NCI-H2029 treated with DMSO at 0.1 percent for 48 hours (cell line): ENCODE measurements around the gene NSRP1.
"Not testable (repeated sequence)": the region's sequence is repeated elsewhere in the genome, so short reads cannot be mapped to it uniquely, and the experiment has no call there.

Experiments used
- DNase-seq: peaks from one replicate; lab custom pipeline; 2025; lab: John Stamatoyannopoulos, UW

The NSRP1 gene

DNA sequence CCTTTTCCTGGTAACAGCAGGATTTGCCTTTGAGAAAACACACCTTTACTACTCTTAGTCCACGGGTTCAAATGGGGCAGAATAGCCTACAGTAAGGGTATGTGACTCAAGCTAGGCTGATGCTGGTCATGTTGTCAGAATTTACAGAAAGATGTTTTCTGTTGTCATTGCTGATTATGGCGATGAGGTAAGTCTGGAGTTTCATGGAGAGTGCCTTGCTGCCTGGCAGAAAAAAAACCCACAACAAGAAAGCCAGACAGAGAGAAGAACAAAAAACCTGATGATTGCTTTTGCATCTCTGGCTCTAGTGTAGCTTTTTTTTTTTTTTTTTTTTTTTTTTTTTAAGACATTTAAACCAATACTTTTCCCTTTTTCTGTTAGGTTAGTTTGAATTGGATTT is 71.0 kb downstream of the NSRP1 start:
- DNase-seq, result no peak

DNA sequence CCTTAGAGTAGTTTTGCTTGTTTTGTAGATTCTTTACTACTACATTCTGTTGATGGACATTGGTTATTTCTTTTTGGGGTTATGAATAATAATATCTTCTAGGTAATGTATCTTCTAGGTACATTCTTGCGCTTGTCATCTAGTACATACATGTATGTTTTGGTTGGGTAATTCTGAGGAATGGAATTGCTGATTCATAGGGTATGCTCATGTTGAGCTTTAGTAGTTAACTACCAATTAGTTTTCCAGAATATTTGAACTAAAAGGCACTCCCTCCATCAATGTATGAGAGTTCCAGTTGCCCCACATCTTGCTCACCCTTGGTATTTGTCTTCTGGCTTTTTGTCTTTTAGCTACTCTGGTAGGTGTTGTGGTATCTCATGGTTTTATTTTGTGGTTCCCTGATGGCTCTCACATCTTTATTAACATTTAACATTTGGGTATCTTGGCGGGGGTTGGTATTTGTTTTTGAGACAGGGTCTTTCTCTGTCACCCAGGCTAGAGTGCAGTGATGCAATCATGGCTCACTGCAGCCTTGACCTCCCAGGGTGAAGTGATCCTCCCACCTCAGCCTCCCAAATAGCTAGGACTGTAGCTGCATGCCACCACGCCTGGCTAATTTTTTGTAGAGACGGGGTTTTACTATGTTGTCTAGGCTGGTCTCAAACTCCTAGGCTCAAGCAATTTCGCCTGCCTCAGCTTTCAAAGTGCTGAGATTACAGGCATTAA is 71.8 kb downstream of the NSRP1 start:
- DNase-seq, result no peak

DNA sequence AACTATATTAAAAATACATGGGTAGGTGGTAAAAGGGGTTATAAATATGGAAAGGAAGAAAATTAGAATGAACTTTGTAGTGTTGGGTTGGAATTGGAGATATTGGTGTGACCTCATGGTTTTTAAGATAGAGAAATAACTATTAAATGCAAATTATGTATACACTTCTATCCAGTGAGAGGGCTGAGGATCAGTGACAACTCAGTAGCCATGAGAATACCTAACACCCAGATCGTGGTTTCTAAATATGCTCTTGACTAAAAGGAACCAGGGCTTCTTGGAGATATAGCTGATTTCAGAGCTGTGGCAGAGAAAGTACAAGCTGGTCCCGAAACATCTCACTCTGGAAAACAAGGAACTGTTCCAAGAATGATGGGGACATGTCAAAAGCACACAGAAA is 74.5 kb downstream of the NSRP1 start:
- no peak for DNase-seq

DNA sequence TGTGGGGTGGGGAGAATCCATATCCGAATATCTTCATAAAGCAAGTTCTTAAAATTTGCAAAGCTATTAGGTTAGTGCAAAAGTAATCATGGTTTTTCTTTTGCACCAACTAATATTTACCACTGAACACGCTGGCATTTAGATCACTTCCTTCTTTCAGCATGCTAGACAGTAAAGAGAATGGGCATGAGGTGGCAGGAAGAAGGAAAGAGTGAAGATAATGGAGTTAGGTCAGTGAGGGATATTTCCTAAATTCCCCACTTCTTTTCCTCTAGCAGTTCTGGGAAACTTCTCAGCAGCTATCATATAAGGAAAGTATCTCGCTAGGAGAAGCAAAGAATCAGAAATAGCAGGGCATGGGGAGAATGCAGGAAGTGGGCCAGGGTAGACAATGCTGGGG is 79.9 kb downstream of the NSRP1 start:
- no peak for DNase-seq

DNA sequence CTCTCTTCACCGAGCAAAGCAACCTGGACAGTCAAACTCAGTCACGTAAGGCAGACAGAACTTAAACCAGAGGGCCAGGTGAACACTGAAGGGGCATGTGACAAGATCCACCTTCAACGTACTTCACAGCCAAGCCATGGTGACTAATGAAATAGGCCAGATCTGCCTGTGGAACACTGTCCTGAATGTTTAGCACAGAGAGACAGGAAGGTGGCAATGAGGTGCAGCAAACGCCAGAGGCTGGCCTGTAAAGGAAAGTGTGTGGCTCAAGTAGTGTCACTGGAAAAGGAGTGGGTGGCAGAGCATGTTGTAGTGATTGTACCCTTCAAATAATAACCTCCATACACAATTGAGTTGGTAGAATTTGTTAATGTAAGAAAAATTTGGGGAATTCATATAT is 80.8 kb downstream of the NSRP1 start:
- DNase-seq, result no peak

DNA sequence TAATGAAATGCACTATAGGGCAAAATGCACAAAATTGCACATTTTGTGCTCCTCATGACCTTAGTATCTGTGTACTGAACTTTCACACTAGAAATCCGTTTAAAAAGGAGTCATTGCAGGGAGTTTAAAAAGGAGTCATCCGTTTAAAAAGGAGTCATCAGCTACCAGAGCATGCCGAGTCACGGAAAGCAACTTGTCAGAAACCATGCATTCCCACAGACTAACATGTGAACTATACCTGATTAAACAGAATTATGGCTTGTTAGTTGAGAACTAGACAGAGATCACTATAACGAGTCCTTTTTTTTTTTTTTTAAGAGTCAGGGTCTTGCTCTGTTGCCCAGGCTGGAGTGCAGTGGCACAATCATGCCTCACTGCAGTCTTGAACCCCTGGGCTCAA is 83.0 kb downstream of the NSRP1 start:
- DNase-seq, result no peak

DNA sequence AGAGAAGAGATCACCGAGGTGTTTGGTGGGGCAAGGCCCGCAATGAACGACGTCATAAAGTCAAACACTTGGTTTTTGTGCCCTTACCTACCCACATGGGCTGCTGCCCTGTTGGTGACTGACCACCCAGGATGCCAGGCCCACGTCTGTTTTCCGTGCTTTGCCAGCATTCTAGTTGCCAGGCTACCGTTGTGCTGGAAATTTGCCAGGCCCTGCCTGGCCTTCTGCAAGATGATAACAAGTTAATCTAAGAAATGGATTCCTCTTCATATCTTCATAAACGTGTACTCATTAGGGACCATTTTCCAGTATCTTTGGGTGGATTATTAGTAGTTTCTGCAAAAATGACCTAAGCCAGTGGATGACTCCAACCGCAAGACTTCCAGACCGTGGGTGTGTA is 83.5 kb downstream of the NSRP1 start:
- no peak for DNase-seq

DNA sequence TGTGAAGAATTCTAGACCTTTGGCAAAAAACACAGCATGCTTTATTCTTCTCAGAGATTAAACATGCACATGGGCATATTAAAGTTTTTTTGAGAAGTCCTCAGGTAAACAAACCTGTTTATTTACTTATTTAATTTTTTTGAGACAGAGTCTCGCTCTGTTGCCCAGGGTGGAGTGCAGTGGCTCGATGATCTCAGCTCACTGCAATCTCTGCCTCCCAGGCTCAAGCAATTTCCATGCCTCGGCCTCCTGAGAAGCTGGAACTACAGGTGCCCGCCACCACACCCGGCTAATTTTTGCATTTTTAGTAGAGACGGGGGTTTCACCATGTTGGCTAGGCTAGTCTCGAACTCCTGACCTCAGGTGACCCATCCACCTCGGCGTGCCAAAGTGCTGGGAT is 84.0 kb downstream of the NSRP1 start:
- DNase-seq, result not testable (repeated sequence)

DNA sequence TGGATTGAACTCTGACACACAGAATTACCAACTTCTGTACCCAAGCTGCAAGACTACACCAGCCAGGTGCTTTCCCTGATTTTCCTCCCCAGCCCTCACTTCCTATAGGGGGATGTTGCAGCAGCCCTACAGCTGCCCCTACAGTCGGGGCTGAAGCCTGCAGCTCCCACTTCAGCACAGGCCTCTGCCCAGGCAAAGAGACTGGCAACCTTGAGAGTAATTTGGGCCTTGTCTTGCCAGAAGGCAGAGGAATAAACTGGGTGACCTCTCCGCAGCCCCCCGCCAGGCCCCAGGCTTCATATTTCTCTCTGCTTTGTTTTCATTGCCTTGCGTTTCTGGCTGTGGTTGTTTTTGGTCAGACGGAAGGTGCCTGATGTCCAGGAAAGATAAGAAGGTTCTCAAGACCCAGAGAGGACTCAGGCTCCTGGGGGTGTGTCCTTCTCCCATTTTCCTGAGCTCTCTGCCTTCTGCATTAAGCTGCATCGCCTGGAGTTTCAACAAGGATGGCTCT is 86.9 kb downstream of the NSRP1 start:
- DNase-seq, result no peak

DNA sequence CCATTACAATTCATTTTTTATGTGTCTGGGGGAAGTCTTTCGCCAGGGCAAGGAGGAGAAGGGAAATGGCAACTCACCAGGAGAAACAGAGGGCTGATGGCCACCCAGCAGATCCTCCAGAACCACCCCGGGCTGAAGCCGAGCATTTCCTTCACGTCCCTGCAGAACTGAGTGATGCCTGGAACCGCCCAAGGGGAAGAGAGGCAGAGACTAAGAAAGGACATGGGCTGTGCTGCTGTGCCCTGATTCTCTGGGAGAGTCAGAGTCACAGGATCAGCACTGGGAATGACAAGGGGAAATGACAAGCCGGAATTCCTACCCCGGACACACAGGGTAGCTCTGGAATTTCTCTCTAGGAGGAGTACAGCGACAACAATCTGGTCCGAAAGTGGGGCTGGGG is 91.0 kb downstream of the NSRP1 start:
- no peak for DNase-seq

DNA sequence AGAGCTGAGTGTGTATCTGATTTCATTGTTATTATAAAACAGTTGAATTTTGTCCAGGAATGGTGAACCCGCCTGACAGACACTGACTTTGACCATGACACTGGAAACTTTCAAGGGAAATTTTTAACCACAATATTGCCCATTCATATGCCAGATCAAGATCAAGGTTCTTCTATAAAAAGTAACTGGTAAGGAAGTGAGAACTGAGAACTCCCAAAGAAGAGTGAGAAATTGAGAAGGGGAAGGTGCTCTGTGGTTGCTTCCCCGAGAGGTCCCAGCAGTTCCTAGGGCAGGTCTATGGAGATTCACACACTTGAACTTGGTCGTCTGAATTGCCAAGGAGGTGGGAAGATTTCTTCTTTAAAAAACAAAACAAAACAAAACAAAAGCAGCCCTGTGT is 91.6 kb downstream of the NSRP1 start:
- DNase-seq, result no peak

DNA sequence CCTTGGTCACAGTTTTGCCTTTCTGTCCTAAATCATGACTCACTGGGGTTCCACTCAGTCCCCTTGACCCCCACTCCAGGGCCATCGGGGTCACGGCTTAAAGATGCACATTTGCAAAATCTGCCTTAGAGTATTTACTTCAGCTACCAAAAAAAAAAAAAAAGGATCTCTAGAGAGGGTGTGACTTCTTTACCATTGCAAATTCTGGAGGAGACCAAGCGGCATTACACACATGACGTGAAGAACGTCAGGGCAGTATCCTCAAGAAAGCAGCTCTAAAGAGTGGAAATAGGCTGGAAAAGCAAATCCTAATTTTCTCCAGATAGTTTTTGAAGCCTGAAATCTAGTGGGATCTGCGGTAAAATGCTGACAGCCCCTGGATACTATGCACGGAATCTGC is 93.3 kb downstream of the NSRP1 start:
- no peak for DNase-seq

DNA sequence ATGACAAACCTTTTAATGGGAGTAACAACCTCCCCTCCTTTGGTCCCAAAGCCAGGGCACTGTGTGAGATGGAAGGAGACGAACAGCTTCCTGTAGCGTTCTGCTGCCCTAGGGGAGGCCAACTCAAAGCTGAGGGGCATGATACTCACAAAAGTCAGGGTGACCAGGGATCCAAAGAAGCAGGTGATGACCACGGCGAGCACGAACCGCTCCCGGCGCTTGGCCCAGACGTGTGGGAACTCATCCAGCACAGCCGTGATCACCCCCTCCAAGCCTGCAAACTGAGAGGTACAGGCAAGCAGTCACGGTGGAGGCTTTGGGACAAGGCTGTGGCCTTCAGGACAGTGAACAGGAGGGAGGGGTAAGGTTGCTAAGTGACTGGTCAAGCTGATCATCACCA is 93.8 kb downstream of the NSRP1 start:
- no peak for DNase-seq

DNA sequence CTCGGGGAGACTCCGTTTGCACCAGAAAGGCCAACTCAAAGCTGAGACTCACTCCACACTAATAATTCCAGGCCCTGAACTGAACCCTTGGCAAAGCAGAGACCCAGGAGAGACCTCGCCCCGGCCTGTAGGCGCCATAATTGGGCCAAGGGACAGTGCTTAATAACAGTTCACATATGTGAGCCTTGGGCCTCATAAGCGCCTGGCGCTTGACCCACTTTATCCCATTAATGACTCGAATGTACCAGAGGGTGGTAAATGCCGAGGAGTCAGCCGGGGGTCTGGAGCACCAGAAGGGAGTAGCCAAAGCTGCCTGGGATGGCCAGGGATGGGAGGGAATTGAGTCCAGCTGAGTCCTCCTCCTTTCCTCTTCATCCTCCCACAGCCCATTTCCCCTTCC is 94.3 kb downstream of the NSRP1 start:
- no peak for DNase-seq

DNA sequence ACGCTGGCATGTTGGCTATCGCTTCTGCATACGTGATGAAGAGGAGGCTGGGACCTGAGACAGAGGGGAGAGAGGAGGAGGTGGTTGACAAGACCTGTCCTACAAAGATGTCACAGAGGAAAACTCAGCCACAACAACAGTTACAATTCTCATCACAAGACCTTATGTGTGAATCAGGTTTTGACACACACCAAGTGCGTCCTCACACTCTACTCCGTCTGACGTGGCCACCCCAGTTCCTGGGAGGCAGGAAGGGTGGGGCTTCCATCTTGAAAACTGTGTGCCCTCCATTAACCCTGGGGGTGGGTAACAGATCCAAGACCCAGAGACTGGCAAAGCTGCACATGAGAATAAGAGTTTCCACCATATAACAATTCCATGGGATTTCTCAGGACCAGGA is 94.8 kb downstream of the NSRP1 start:
- no peak for DNase-seq

DNA sequence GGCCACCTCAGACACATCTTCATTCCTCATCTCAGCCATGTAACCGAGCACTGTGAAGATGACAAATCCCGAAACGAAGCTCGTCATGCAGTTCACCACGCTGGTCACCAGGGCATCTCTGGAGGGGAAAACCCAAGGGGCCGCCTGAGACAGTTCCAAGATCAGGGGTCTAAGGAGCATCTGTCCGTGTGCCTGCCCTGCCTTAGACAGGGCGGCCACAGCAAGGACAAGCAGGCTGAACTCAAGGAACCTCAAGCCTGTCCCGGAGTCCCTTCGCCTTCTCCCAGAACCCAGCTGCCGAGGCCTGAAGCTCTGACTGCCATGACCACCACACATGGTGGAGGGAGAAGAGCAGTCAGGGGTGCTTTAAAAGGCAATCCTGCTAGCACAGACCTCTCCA is 96.1 kb downstream of the NSRP1 start:
- no peak for DNase-seq

DNA sequence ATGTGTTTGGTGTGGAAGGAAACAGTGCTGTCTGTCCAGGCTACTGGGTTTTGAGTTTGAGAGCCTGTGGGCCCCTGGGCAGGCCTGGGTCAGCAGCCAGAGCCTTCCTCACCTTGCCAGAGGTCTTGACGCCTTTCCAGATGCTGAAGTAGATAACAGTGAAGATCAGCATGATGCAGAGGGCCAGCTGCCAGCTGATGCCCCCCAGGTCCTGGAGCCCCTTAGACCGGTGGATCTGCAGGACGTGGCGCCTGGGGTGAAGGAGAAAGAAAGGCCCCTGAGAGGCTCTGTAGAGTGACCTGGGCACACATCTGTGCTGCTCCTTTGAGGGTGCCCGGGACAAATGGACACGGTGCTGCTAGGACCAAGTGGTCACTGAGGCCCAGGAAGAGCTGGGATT is 100.4 kb downstream of the NSRP1 start:
- DNase-seq, result no peak

DNA sequence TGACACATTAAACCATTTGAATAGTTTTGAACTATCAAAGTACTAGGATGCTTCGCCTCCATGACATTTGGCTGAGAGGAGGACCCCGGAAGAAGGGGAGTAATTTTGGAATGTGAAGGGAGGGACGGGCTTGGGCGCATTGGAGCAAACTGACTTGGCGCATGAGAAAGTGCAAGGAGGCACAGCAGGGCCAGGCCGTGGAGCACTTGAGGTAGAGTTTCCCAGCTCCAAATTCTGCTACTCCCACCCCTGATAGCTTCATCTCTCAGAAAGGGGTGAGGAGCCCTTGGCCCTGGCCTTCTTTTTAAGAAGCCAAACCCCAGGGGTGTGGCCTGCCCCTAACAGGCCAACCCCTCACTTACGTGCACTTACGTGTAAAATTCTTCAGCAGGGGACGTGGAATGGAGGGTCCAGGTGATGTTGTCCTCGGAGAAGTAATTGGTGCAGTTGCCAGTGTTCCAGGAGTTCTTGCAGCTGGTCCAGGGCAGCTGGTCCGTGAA is 101.2 kb downstream of the NSRP1 start:
- DNase-seq, result no peak

DNA sequence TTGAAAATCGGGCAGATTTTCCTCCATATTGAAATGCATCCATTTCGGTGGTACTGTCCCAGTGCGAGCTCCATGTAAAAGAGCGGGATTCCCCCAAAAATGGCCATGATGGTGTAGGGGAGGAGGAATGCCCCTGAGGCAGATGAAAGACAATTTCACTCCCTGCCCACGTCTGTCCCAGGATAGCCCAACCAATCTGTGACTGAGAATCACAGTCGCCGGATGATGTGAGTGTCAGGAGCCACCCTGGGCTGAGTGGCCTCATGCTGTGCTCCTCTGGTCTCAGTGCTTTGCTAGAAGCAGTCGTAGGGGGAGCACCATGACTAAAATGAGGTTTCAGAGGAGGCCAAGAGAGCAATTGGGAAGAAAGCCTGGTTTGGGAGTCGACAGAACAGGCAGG is 102.2 kb downstream of the NSRP1 start:
- DNase-seq, result no peak

DNA sequence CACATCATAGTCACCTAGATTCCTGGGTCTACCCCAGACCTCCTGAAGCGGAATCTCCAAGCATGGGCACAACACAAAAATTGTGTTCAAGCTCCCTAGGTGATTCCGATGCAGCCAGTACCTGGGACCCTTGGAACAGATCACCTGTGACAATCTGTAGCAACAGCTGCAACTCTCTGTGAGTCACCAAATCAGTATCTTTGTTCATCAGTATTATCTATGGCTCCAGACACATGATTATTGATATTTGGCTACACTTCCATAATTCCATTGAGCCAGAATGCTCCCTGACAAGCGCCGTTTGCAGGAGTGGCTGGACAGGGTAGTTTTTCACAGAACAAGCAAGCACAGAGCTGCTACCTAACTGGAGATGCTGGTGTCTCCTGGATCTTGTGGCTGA is 102.7 kb downstream of the NSRP1 start:
- no peak for DNase-seq

DNA sequence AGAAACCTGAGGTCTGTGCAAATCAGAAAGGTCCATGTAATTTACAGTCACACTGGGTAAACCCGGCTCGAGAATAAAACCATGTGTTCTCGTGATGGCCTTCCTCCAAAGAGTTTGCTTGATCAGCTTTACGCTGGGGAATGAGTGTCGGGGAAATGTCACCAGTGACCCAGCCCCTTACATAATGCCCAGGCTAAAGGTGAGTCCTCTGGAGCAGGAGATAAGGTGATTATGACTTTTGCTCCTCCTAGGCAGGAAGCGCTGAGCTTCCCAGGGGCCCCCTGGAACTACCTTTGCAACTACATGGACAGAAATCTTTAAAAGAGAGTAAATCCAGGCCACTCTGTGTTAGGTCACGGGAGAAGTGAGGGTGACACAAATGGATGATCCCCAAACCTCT is 103.2 kb downstream of the NSRP1 start:
- no peak for DNase-seq

DNA sequence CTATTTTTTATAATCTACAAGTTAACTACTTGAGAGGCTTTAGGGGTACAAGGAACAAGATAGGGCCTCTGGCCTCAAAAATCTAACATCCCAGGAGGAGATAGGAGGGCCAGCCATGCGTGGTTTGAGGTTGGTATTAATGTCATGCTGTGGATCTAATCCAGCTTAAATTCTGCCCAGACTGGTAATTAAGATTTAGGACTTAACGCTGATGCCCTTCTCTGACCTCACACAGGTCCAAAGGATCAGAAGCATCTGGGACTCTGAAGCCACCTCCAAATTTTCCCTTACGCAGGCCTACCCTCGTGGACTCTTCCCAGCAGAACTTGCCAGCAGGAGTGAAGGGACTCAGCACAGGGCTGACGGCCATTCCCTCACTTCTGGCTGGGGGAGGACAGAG is 103.8 kb downstream of the NSRP1 start:
- DNase-seq, result no peak

DNA sequence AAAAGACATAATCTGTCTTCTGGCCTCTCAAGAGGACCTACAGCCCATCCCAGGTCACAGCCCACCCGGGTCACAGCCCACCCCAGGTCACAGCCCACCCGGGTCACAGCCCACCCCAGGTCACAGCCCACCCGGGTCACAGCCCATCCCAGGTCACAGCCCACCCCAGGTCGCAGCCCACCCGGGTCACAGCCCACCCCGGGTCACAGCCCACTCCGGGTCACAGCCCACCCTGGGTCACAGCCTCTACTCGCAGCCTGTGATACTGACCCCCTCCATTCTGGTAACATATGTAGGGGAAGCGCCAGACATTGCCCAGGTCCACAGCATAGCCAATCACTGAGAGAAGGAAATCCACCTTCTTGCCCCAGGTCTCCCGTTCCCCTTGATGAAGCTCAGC is 104.7 kb downstream of the NSRP1 start:
- DNase-seq, result no peak

DNA sequence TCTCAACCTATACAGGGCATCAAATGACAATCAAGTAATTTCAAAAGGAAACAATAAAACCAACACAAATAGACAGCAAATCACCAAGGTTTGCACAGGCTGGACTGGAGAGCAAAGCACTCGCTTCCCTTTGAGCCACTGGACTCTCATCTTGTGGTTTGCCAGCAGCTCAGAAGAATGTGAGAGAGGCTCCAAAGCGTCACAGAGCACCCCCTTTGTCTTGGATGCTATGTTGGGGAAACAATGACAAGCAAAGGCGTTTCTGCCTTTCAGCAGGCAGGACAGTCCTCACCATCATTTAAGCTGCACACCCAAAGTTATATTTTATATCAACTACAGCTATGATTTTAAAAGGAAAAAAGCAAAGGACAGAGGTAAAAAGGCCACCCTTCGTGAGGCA is 105.6 kb downstream of the NSRP1 start:
- DNase-seq, result no peak
